ENCODE data around the gene LRRC47. TPM values are rescaled to one million over a fixed set of nuclear protein-coding genes. Genes with fewer than 3 reads are reported as not detected.
A peak's percentile ranks its signal among the peaks of the same experiment; 100 is the strongest.

Gene LRRC47
- total and polyA plus RNA-seq, 2 of the 13 experiments (the other 11 are each of a cell fraction or from before 2014, with no cell fraction given): 18.3 to 52.5 TPM

- TF ChIP-seq ZNF234 (CRISPR knock-in tag; conservative IDR thresholded peaks at IDR 0.05) (0 out of 2 replicates have a peak, but pooled peaks have one; percentile 48), ZNF329 (CRISPR knock-in tag; IDR thresholded peaks at IDR 0.05; ENCODE audit: low read depth) (0 out of 2 replicates have a peak, but pooled peaks have one; percentile 25), SRSF1 (optimal IDR thresholded peaks at IDR 0.05; ENCODE audit: low read depth, low read length) (no peak), ZNF441 (CRISPR knock-in tag; IDR thresholded peaks at IDR 0.05; ENCODE audit: borderline replicate concordance) (peak; percentile 12; the same call in 1 of the 2 replicates), ARNT2 (CRISPR knock-in tag; IDR thresholded peaks at IDR 0.05; ENCODE audit: low read depth) (0 out of 2 replicates have a peak, but pooled peaks have one; percentile 15), JUN (CRISPR knock-in tag; IDR thresholded peaks at IDR 0.05) (no peak), ZNF691 (CRISPR knock-in tag; IDR thresholded peaks at IDR 0.05; ENCODE audit: borderline replicate concordance, low read depth) (0 out of 2 replicates have a peak, but pooled peaks have one; percentile 43), ATF1 (CRISPR knock-in tag; IDR thresholded peaks at IDR 0.05) (no peak), MAZ (IDR thresholded peaks at IDR 0.05; ENCODE audit: borderline replicate concordance, low read depth, low read length) (0 out of 2 replicates have a peak, but pooled peaks have one; percentile 6), MAZ (CRISPR knock-in tag; IDR thresholded peaks at IDR 0.05; ENCODE audit: low read depth) (0 out of 2 replicates have a peak, but pooled peaks have one; percentile 39), MXD1 (CRISPR knock-in tag; IDR thresholded peaks at IDR 0.05) (no peak), ZNF253 (CRISPR knock-in tag; IDR thresholded peaks at IDR 0.05; ENCODE audit: borderline replicate concordance) (peak; percentile 54; the same call in 1 of the 2 replicates), HCFC1 (IDR thresholded peaks at IDR 0.05; ENCODE audit: low read depth, low read length) (no peak), BRCA1 (CRISPR knock-in tag; IDR thresholded peaks at IDR 0.05) (no peak), ZNF7 (CRISPR knock-in tag; IDR thresholded peaks at IDR 0.05) (no peak), ZNF10 (CRISPR knock-in tag; IDR thresholded peaks at IDR 0.05; ENCODE audit: borderline replicate concordance, low read depth) (no peak), AGO2 (optimal IDR thresholded peaks at IDR 0.05; ENCODE audit: low read depth, low read length) (peak; percentile 68), ZNF768 (CRISPR knock-in tag; IDR thresholded peaks at IDR 0.05) (peak; percentile 70), LCORL (IDR thresholded peaks at IDR 0.05) (no peak), LCORL (CRISPR knock-in tag; IDR thresholded peaks at IDR 0.05) (no peak), ZNF460 (CRISPR knock-in tag; IDR thresholded peaks at IDR 0.05; ENCODE audit: borderline replicate concordance) (no peak), ZNF605 (CRISPR knock-in tag; IDR thresholded peaks at IDR 0.05) (peak; percentile 29; the same call in 1 of the 2 replicates), GATAD2A (CRISPR knock-in tag; IDR thresholded peaks at IDR 0.05) (0 out of 2 replicates have a peak, but pooled peaks have one; percentile 24)
- TF ChIP-seq, protein P1, sequence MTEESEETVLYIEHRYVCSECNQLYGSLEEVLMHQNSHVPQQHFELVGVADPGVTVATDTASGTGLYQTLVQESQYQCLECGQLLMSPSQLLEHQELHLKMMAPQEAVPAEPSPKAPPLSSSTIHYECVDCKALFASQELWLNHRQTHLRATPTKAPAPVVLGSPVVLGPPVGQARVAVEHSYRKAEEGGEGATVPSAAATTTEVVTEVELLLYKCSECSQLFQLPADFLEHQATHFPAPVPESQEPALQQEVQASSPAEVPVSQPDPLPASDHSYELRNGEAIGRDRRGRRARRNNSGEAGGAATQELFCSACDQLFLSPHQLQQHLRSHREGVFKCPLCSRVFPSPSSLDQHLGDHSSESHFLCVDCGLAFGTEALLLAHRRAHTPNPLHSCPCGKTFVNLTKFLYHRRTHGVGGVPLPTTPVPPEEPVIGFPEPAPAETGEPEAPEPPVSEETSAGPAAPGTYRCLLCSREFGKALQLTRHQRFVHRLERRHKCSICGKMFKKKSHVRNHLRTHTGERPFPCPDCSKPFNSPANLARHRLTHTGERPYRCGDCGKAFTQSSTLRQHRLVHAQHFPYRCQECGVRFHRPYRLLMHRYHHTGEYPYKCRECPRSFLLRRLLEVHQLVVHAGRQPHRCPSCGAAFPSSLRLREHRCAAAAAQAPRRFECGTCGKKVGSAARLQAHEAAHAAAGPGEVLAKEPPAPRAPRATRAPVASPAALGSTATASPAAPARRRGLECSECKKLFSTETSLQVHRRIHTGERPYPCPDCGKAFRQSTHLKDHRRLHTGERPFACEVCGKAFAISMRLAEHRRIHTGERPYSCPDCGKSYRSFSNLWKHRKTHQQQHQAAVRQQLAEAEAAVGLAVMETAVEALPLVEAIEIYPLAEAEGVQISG (CRISPR knock-in tag; IDR thresholded peaks at IDR 0.05): no peak
- TF ChIP-seq, protein P2, sequence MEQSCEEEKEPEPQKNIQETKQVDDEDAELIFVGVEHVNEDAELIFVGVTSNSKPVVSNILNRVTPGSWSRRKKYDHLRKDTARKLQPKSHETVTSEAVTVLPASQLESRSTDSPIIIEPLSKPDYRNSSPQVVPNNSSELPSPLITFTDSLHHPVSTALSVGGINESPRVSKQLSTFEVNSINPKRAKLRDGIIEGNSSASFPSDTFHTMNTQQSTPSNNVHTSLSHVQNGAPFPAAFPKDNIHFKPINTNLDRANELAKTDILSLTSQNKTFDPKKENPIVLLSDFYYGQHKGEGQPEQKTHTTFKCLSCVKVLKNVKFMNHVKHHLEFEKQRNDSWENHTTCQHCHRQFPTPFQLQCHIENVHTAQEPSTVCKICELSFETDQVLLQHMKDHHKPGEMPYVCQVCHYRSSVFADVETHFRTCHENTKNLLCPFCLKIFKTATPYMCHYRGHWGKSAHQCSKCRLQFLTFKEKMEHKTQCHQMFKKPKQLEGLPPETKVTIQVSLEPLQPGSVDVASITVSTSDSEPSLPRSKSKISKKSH (CRISPR knock-in tag; IDR thresholded peaks at IDR 0.05; ENCODE audit: borderline replicate concordance): no peak
Measured at GRCh38 chr1:3772715-3773571, 23.4 kb downstream of the LRRC47 start, which contains the start of gene SMIM1 (continued).
